ENCODE measurements around the gene ZNF772.

DNA sequence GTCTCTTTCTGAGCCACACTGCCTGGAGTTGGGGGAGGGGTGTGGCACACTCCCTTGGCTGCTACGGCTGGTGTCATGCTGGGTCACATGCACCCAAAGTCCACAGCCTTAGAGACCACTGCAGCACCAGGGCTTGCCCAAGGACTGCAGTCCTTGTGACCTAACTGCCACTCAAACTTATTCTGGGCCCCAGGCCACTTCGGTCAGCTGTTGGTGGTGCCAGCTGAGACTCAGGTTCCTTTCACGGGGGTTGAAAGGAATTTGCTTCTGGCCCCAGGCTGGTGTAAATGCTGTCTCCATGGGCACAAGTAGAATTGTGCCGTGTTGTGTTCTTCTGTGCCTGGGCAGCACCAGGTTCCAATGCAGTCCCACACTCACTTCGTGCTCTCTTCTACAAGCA, 10.9 kb downstream of the ZNF772 start:
- TF ChIP-seq, protein P1, sequence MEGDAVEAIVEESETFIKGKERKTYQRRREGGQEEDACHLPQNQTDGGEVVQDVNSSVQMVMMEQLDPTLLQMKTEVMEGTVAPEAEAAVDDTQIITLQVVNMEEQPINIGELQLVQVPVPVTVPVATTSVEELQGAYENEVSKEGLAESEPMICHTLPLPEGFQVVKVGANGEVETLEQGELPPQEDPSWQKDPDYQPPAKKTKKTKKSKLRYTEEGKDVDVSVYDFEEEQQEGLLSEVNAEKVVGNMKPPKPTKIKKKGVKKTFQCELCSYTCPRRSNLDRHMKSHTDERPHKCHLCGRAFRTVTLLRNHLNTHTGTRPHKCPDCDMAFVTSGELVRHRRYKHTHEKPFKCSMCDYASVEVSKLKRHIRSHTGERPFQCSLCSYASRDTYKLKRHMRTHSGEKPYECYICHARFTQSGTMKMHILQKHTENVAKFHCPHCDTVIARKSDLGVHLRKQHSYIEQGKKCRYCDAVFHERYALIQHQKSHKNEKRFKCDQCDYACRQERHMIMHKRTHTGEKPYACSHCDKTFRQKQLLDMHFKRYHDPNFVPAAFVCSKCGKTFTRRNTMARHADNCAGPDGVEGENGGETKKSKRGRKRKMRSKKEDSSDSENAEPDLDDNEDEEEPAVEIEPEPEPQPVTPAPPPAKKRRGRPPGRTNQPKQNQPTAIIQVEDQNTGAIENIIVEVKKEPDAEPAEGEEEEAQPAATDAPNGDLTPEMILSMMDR (IDR thresholded peaks at IDR 0.05): no peak
- TF ChIP-seq EP300 (IDR thresholded peaks at IDR 0.05; ENCODE audit: low read depth) (no peak), POLR2A (IDR thresholded peaks at IDR 0.05) (no peak), POLR2AphosphoS5 (IDR thresholded peaks at IDR 0.05) (no peak)

Data from transverse colon (tissue), 4 donors.